GM21423 (cell line): ENCODE data around the gene ATP2C2.

Experiments
- ATAC-seq: cut with Tn5 transposase; IDR thresholded peaks from one replicate; pipeline ENCODE4 v1.9.1; 2021; ENCODE audit warnings: mild to moderate bottlenecking, moderate library complexity; ENCODE audit not compliant: unreplicated experiment

Gene ATP2C2

DNA sequence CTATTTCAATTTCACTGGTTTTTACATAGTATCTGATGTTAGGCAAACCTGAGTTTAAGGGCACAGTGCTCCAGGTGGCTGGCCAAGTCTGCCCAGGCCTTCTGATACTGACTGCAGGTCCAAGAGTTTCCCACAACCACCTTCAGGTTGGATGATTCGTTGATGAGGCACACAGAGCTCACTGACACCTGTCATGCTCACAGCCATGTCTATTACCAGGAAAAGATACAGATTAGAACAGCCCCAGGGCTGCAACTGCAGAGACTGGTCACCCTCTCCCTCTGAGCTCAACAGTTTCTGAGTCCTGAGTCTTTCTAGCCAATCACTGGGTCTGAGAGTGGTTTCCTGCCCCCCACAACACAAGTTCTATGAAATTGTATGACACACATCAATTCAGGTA lies 98.9 kb downstream of the ATP2C2 start:
- ATAC-seq = no peak

DNA sequence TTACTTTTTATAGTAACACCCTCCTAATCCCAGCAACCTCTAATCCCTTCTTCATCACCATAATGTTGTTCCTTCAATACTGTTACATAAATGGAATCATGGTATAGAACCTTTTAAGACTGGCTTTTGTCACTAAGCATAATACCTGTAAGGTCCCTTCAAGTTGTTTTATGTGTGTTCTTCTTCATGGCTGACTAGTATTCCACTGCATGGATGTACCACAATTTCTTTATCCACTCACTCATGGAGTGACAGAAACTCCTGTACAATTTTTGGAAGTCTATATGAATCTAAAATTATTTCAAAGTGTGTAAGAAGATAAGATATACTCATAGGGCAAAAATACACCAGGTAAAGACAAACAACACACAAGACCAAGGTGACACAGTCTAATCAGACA lies 99.4 kb downstream of the ATP2C2 start:
- ATAC-seq = no peak

DNA sequence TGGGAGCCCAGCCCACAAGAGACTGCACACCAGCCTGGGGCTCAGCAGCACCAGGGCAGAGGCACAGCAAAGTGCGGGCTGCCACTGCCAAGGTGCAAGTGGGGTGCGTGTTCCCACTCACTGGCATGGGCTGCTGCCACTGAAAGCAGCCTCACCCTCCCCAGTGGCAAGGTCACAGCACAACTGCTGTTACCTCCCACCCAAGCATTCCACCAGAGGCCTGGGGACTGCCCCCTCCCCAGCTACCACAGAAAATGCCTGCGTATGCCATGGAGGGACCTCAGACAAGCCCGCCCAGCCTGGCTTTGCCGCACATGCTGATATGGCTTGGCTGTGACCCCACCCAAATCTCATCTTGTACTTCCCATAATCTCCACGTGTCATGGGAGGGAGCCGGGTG lies 103.0 kb downstream of the ATP2C2 start:
- no peak for ATAC-seq

DNA sequence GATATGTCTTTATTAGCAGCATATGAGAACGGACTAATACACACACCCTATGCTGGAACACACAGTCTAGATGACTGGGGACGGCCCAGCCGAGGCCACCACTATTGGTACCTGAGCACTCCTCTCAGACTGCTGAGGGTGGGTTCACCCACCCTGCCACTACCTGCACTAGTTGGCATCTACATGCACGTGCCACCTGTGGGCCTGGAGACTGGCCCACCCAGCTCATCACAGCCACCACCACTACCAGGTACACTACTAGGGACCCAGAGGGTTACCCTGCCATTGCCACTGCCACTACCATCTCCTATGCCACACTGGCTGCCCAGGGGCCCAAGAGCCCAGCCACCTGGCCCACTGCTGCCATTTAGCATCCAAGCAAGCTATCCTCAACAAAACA lies 103.6 kb downstream of the ATP2C2 start:
- ATAC-seq = no peak

DNA sequence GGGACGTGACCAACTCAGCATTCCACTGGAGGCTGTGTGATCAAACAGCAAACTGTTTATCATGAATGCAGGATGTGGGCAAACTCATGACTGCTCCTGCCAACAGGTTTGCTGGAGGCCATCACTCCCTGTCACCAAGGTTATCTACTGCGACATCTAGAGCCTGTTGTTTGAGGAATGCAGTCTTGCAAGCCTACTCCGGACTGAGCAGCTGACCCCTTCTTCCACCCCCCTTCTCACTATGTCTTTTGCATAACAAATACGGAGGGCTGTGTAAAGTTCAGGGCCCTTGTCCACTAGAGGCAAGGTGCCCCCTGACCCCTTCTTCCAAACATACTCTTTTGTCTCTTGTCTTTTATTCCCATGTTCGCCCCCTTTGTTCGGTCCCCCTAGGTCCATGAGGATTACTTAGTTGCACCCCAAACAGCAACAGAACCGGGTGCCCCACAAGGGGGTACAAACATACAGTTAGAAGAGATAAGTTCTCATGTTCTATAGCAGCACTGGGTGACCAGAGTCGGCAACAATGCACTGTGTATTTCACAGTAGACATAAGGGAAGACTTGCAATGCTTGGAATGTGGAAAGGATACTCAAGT lies 107.4 kb downstream of the ATP2C2 start:
- no peak for ATAC-seq

DNA sequence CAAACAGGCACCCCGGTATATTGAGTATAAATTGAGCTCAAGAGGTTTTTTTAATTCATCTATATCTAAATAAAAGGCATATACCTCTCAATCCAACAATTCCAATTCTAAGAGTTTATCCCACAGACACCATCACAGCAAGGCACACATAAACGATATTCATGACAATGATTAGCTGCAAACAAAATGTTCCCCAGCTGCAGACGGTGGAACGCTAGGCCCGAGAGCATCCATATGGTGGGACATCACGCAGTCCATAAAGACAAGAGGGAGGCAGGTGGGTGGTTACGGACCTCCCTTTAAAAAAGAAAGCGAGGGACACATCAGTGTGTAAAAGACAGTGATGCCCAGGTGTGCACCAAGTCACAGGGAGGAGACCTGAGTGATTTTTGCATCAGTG lies 108.1 kb downstream of the ATP2C2 start:
- ATAC-seq = no peak

DNA sequence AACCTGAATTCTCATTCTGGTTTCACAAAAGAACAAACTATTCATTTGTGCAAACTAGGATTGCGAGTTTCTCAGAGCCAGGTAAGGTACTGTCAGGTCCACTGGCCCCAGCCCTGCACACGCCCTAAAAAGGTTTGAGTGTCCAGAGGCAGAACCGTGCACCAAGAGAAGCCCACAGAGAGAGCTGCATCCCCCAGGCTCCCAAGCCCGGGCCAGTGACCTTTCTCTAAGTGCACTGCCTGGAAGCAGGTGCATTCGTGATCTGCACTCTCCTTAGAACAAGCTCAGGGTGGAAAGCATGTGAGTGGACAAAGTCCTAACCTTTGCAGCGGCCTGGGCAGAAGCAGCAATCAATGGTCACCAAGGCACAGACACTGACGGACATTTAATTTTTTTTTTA lies 109.3 kb downstream of the ATP2C2 start:
- ATAC-seq = no peak

DNA sequence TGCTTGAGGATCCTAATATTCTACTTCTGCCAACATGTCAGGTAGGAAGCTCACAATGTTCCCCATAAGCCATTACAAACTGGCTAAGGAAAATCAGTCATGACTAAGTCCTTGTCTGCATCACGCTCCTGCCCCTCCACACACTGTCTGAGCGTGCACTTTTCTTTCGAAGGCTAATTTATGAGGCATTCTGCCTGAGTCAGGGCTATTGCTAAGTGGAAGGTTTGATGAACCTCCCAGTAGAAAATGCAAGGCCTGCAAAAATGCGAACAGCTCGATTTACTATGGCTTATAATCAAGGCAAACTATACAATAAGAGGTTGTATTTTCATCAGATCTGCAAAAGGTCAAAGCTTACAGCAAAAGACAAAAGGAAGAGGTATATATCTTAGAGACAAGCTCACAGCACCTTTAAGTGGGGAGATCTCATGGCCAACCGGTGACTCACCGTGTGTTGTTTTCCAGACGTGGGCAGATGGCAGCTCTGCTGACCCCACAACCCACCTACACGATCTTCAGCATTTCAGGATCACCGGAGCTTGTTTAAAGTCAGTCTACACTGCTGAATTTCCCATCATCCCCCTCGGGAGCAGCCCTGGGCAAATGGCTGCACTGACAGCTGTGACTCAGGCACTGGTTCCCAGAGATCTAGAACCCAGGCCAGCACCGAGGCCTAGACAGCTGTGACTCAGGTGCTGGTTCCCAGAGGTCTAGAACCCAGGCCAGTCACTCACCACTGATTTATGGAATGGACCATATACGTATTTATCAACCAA lies 110.0 kb downstream of the ATP2C2 start:
- no peak for ATAC-seq

DNA sequence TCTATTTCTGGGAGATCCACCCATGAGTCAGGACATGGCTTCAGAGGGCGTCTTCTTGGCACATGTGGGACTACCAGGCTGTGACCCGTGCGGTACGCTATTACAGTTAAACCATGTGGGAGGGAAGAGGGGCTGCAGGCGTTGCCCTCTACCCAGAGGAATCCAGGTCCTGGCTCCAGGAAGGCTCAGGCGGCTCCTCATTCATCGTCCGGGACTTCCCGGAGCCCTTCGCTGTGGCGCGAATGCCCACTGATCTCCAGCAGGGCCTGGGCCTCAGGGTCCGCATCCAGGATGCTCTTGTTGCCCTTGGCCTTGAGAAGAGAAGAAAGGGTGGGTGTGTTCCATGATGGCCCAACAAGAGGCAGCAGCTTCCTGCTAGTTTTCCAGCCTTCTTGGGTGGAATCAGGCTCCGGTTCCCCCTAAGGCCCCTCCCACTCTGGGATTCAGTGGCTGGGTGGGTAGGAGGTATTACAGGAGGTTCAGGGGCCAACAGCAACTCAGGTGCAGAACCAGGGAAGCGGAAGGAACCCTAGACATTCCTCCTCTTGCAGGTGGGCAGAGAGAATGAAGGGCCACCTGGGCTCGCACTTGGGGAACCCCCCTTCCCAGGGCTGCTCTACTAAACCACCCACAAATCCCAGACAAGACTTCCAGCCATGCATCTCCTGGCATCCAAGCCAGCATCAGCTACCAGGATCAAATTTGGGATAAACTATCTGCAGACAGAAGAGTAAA lies 111.5 kb downstream of the ATP2C2 start:
- no peak for ATAC-seq

DNA sequence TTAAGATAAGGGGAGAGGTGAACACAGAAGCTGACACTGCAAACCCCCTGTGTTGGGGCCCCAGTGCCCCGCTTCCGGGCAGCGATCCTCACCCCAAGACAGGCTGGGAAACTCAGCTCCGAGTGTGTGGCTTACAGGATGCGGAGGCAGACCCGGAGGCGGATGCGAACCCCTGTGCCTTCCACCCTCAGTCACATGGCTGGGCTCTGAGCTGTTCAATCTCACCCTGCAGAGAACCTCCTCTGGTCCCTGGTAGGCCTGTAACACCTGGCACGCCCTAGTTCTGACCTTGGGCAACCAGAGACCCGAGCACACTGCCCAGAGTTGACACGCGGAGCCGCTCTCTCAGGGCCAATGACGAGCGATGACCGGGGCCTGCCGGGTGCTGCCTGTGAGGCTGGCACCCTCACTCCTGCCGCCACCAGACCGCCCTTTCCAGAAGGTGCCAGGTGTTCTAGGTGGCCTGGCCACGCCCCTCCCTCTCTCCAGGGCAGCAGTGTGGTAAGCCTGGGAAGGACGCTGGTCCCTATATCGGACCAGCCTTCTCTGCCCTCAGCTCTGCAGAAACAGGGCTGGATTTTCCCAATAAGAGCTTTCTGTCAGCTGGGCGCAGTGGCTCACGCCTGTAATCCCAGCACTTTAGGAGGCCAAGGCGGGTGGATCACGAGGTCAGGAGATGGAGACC lies 112.9 kb downstream of the ATP2C2 start:
- no peak for ATAC-seq

DNA sequence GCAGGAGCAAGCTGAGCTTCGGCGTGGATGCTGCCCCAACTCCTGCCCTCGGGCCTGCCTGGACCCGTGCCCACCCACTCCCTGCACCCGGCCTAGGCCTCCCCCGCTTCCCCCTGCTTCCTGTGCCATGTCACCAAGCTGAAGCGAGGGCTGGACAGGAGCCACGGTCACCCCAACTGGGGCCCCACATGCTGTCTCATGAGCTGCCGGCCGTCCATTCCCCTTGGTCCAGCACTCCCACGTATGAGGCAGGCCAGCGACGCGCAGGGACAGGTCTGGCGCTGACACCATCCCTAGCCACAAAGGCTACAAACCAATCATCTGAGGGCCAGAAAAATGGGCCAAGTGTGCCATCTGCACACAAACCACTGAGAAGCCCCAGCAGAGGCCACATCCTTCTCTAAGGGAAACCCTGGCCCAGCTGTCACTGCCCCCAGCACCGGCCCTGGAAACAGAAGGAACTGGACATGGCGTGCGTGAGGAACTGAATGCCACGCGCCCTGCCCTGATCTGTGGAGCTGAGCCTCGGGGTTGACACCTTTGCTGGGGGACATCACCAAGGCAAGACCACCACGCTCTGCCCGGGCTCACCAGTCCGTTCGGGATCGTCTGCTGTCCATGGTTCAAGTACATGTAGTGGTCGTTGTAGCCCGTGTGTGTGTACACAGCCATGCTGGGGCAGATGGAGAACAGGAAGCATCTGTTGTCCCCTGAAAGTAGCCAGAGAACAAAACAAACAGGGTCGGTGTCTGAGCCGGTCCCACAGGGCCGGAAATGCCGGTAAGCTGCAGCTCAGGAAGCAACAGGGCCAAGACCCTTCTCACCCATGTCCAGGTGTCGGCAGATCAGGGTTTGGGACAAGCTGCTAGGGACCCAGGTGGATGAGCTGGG lies 113.9 kb downstream of the ATP2C2 start:
- ATAC-seq = no peak

DNA sequence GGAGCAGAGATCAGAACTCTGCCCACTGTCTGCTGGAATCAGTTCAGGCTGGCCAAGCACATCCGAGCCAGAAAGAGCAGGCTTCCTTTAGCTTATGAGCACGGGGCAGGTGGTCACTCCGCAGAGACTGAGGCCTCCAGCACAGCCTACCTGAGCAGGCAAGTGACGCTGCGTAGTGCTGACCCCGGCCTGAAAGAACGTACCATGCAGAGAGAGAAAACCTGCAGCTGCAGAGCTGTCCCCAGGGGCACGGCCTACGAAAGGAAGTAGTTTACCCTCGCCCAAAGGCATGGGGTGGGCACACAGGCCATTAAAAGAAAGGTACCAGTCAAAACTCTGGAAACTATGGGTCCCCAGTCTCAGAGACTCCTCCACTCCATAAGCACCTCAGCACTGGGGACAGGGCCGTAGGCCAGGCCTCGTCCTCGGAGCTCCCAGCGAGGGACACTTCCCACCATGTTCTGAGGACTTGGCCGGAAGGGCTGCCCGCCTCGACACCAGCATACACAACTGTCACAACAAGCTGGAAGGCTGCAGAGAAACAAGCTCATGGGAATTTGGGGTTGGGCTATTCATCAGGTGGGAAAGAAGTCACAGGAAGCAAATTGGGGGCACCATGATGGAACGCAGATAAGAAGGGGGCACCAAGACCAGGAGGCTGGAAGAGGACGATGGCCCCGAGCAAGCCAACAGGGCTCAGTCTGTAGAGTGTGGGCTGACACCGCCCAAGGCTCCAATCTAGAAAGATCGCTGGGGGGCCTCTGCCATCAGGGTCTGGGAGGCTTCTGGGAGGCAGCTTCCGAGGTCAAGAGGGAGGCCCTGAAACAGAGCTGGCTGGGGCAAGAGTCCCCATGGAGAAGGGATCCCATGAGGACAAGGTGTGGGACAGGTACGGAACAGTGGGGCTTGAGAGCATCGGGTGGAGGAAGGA lies 114.9 kb downstream of the ATP2C2 start:
- ATAC-seq = no peak

DNA sequence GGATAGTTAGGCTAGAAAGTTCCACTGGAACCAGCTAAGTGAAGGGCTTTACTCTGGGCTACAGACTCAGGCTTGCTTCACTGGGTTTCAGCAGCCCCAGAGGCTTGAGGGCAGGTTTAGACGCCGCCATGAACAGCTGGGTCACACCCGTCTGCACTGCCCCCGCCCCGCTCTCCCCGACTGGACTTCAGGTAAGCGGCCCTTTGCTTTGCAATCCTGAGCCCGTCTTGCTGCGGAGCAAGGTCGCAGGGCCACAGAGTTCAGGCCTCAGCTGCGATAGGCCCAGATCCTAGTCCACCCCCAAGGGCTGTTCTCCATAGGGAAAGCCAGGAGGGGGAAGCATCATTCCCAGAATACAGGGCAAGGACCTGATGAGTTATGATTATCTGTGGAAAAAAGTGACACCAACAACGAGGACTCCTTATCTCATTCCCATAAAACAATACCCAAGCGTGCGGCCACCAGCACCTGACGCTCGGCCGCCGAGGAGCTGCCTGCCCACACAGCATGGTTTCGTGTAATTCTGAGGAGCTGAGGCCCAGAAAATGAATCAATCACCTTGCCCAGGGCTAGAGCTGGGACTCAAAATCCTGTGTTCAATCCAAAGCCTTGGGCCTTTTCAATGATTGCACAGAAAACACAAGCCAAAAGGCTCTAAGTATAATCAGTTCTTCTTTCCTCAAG lies 115.7 kb downstream of the ATP2C2 start:
- ATAC-seq = no peak

DNA sequence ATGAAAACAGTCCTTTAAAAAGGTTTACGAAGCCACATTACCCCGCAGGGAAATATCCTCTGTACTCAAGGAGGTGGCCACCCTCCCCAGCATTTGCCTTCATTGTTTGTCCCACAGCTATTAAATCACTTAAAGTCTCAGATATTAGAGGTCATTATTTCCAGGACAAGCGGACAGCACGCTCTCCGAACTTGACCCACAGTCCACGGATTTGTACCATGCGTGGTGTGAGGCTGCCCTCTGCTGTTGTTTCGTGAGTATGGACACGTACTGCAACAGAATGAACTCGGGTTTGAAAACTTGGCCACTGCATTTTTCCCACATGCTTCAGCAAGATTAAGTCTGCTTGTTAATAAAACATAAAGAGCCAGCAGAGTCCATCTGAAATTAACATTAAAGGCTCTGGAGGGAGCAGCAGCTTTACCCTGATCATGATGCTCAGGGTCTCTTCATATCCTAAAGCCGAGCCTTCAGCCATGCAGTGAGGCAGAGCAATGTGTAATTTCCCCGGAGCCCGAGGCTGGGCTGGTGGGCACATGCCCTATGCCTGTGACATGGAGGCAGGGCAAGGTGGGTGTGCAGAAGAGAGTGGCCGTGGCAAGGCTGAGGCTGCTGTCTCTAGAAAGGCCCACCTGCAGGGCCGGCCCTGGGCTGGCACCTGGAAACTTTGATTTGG lies 116.4 kb downstream of the ATP2C2 start:
- no peak for ATAC-seq

DNA sequence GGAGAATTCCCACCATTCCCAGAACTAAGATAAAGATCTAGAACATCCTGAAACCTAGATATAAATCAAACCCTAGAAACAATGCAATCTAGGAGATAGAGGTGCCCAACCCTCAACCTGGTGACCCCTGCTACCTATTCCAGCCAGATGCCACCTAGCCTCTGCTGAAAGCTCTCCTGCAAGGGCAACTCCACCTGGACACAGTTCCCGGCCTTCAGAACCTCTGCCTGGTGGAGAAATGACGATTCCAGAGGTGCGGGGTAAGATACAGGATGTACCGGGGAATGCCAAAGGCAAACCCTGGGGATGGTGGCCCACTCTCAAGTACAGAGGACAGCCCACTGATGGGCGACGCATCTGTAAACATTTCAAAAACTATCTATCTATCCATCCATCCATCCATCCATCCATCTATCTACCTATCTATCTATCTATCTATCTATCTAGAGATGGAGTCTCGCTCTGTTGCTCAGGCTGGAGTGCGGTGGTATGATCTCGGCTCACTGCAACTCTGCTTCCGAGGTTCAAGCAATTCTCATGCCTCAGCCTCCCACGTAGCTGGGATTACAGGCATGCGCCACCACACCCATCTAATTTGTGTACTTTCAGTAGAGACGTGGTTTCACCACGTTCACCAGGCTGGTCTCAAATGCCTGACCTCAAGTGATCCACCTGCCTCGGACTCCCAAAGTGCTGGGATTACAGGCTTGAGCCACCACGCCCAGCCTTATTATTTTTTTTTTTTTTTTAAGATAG lies 117.1 kb downstream of the ATP2C2 start:
- ATAC-seq = no peak

DNA sequence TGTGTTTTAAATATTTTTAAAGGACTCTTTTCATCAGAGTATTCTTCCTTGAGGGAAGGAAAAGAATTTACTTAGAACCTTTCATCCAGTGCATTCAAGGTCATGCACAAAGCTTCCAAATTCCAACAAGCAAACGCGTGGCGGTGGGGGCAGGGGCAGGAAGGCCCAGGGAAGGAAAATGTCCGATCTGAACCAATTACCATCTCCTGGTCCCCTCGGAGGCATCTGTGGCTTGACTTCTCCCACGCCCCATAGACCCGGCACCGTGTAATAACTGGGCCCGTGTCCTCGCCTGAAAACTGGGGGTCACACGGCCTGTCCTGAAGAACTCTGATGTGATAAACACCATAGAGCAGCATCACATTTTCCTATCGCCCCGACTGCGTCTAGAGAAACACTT lies 117.8 kb downstream of the ATP2C2 start:
- no peak for ATAC-seq

DNA sequence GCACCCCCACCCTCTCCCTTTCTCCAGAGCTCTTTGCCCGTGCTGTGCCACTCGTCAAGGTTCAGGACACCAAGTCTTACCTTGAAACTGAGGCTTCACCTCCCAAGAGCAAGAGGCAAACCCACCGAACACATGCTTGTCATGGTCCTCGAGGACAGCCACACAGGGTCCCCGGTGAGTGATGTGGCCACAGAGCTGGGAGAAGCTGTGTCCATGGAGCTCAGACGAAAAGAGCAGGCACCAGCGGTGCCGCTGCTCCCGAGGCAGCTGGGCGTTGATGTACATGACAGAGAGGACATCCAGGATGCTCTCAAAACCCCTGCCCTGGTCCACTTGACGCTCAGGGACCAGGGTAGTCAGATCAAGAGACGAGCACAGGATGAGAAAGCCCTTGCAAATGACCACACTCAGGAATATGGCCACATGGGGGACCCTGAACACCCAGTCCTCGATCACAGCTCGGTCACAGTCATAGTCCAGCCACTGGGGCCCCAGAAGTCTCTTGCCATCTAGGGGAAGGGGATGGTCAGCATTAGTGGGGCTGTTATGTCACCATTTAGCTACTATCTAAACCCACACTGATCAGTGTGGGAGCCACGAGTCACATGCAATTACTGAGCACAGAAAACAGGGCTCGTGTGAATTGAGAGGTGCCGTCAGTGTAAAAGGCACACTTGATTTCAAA lies 118.4 kb downstream of the ATP2C2 start:
- ATAC-seq = no peak
